GM19438 (cell line): ENCODE measurements around the gene OR2F2.

Experiments
- ATAC-seq: cut with Tn5 transposase; IDR thresholded peaks from one replicate; pipeline ENCODE4 v1.9.1; 2021; ENCODE audit warnings: low read depth; ENCODE audit not compliant: unreplicated experiment

OR2F2 gene, protein sequence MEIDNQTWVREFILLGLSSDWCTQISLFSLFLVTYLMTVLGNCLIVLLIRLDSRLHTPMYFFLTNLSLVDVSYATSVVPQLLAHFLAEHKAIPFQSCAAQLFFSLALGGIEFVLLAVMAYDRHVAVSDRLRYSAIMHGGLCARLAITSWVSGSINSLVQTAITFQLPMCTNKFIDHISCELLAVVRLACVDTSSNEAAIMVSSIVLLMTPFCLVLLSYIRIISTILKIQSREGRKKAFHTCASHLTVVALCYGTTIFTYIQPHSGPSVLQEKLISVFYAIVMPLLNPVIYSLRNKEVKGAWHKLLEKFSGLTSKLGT

DNA sequence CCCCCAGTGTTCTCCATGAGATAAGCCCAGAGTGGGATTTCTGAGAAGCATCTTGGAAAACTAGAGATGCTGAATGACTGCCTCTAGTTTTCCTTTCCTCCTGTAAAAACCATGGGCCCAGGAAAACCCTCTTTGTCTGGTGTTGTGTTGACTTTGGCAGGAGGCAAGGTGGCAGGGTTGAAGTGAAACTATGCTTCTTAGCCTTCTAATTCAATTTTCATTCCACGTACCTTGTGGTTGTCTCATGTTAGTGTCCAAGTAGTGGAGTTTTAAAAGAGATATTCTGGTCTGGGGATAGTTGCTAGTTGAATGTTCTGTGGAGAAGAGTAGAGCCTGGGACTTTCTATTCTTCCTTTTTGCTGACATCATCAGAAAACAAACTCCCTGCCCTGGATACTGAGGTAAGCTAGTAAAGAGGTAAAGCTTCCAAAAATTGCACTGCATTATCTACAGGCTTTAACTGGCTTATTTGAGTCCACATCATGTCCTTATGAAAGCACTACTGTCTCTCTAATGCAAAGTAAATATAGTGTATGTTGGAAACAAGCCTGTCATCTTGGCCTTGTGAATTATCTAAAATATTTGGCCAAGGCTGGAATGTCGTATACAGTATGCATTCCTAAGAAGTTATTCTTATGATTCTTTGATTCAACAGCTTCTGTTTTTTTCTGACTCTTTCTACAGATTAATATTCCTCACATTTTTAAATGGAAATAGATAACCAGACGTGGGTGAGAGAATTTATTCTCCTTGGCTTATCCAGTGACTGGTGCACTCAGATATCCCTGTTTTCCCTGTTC, at the start of gene OR2F2:
Gene OR2F2 (plus strand): TSS at position 708 of the 800 bp plus-strand sequence. CDS start 0 bp downstream, at position 708.
- no peak for ATAC-seq

DNA sequence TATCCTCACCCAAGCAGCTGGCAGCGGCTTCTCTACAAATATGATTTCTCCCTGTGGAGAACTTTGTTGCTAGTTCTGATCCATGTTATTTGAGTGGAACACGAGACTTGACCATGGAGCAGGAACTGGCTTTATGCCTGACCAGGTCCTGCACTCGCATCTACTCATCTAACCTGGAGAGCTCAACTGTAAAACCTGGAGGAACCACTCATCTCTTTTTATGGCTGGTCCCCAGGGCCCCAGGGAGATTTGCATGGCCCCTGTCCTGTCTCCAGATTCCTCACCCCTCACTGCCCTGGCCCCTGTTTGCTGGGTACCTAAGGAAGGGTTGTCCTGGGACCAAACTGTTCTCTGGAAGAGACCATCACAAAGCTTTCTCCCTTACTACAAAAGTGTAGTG, 49.1 kb upstream of the OR2F2 start:
- ATAC-seq = no peak

DNA sequence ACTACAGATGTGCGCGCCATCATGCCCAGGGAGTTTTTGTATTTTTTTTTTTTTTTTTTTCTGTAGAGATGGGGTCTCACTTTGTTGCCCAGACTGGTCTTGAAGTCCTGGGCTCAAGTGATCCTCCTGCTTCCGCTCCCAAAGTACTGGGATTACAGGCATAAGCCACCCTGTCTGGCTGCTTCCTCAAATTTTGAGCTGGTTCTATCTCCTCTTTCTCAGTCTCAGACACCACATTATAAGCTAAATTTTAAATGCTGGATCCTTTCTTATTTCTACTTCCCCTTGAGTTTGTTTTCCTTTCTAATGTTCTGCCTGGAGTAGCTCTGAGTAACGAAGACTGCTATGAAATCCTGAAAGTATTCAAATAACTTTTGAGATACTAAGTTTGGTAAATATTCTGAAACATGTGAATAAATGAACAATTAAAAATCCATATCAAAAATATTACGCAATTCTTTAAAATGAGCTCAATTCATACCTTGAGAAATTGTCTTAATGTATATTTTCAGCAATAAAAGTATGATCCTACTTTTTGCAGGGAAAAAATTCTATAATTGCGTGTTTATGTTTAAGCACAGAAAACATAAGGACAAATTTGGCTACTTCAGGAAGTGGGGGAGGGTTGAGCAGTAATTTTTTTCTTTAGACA, 48.1 kb upstream of the OR2F2 start:
- no peak for ATAC-seq

DNA sequence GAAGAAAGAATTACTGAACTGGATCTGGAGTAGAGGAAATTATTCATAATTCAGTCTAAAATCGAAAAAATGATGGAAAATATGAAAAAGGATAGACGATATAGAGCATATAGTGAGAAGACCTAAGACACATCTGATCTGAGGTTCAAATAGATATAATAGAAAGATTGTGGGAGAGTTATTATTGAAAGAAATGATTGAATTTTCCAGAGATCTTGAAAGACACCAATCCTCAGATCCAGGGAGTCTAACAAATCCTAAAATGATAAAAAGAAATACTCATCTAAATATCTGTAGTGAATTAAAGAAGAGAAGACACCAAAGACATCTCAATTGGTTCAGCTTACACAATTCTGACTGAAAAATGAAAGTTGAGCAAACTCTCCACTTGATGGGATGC, 46.0 kb upstream of the OR2F2 start:
- no peak for ATAC-seq

DNA sequence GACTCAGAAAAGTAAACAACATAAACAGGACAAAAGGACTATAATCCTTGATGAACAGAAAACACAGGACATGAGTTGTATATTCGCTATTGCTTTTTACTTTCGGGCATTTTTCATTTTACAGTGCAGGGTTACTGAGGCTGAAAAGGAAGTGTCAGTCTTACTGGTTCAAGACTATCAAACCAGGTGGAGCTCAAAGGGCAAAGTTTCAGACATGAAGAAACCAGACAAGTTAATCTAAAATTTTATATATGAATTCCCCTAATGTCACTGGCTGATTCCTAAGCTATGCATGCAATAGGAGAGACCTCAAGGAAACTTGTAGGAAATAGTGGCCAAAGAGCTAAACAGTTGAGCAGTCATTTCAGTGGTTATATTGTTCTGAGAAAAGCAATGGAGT, 44.5 kb upstream of the OR2F2 start:
- no peak for ATAC-seq

DNA sequence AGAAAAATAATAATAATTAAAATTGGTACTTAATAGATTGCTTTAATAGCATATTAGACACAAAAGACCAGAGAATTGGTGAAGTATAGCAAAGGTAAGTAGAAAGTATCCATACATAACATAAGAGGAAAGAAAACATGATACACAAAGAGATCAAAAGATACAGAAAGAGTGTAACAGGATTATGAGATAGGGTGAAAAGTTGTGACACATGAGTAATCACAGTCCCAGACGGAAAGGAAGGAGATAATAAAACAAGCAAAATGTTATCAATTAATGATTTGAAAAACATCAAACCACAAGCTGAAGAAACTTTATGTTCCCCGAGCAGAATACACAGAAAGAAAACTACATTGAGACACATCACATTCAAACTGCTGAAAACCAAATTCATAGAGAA, 43.6 kb upstream of the OR2F2 start:
- ATAC-seq = no peak

DNA sequence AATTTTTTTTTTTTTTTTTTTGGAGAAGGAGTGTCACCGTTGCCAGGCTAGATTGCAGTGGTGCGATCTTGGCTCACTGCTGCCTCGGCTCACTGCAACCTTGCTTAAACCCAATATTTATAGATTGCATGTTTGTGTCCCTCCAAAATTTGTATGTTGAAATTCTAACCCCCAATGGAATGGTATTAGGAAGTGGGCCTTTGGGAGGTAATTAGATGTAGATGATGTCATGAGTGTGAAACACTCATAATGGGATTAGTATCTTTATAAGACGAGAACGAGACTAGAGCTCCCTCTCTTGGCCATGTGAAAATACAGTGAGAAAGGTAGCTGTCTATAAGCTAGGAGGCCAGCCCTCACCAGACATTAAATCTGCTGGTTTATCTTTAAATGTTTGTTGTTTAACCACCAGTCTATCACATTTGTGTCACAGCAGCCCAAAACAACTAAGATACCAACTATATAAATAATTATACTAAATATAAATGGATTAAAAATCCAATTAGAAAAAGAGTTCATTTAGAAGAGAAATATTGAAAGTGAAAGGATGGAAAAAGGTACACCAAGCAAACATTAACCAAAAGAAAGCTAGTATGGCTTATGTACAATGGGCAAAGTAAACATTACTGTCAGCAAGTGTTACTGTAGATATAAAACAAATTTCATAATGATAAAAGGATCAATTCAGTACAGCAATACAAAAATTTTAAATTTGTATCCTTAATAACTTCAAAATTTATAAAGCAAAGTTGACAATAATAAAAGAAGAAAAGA, 42.3 kb upstream of the OR2F2 start:
- peak; percentile 99 for ATAC-seq

DNA sequence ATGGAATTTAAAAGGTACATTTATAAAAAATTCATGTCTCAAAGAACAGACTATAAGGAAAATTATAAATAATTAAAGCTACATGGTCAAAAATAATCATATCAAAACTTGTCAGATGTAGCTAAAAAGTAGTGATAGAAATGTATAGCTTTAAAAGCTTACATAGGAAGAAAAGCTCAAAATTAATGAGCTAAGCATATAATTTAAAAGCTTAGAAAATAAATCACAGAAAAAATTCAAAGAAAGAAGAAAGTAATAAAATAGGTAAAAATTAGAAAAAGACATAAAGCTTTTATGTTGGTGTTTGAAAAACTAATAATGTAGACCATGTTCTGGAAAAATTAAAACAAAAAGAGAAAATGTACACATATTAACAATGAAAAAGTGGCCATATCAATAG, 38.4 kb upstream of the OR2F2 start:
- no peak for ATAC-seq

DNA sequence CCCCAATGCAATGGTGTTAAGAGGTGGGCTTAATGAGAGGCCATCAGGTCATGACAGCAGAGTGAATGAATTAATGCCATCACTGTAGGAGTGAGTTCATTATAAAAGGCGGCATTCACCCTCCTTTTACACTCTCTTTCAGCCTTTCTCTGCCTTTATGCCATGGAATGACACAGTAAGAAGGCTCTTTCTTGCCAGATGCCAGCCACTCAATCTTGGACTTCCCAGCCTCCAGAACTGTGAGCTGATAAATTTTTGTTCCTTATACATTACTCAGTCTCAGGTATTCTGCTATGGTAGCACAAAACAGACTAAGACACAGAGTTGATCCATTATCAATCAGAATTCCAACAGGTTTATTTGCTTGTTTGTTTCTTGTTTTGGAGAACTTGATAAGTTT, 36.2 kb upstream of the OR2F2 start:
- no peak for ATAC-seq

DNA sequence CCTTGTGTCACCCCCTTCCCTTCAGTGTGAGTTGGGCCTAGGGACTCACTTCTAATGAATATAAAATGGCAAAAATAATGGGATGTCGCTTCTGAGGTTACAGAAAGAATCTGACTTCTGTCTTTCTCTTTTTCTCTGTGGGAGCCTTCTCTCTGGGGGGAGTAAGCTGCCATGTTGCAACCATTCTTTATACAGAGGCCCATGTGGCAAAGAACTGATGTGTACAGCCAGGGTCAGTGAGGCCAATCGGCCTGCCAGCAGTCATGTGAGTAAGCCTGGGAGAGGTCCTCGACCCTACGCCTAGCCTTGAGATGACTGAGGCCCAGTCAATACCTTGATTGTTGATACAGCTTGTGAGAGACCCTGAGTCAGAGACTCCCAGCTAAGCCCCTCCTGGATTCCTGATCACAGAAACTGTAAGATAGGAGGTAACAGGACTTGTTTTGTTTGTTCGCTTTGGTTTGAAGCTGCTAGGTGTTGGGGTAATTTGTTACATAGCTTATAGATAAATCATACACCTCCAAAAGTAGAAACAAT, 34.7 kb upstream of the OR2F2 start:
- ATAC-seq = no peak

DNA sequence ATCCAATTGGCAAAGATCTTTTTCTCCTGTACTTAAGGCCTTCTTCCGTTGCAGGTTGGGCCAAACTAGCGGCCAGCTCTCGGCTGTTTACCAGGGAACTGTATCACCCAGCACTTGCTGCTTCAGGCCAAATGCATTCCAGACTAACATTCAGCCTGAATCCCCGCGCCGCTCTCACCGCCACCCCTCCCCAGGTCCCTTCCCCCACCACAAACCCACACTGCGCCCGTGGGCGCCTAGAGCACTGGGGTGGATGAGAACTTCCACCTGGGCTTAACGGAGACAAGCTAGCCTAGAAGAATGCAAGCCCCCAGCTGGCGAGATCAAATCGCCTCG, 33.7 kb upstream of the OR2F2 start:
- no peak for ATAC-seq

DNA sequence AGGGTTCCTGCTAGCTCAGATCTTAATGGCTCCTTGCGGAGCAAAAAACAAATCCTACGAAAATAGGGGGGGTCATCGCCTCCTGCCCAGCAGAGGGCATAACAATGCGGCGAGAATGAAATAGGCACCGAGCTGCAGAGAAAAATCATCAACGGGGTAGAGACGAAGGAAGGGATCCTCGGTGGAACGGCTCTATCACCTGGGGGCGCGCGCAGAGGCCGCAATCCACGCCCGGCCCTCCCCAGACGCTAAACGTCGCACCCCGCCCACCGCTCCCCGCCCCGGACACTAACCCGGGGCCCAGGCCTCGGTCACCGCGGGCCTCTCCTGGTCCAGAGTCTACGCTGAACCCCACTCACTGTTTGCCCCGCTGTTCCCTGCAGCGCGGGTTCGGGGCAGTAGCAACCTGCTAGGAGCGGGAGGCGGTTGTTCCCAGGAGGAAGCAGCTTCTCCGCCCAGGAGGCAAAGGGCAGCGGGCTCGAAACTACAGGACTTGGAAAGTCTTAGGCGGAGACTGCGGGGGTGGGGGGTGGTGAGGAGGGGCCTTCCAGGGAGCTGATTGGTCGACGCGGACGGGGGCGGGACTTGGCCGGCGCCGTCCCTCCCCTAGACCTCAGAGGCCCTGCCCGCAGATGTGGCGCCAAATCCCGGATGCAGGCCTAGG, 33.2 kb upstream of the OR2F2 start, which contains the start of gene TCAF1:
Gene TCAF1 (minus strand): TSS at position 509 of the 664 bp plus-strand sequence. CDS start 25,568 bp downstream, outside the sequence.
- ATAC-seq = peak; percentile 93

DNA sequence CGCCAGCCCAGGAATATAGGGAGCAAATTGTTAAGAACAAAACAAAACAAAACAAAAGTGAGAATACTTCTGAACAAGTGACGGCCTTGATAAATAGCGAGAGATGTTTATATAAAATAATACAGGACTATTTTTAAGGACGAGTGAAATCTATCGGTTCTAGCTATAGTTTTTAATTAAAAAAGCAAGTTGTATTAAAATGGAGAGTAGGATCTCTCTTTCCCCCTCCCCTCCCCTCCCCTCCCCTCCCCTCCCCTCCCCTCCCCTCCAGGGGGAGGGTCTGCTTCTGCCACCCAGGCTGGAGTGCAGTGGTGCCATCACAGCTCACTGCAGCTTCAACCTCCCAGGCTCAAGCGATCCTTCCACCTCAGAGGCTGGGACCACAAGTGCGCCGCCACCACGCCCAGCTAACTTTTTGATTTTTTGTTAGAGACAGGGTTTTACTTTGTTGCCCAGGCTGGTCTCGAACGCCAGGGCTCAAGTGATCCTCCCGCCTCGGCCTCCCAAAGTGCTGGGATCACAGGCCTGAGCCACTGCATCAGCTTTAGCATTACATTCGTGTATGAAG, 32.6 kb upstream of the OR2F2 start:
- no peak for ATAC-seq

DNA sequence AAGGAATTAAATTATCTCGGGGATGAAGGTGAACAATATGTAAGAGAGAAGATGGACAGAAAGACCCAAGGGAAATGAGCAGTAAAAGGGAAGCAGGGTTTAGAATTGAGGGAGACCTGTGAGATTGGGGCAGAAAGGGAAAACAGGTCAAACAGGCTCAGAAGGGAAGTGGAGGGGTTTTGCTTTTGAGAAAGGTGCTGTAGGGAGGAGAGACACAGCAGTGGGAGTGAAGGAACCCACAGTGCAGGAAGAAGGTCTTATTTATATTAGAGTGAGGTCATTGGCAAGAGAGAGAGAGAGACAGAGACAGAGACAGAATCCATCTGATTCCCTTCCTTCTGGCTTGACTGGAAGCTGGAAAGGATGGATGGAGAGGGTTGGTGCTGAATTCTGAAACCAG, 29.5 kb upstream of the OR2F2 start:
- ATAC-seq = no peak

DNA sequence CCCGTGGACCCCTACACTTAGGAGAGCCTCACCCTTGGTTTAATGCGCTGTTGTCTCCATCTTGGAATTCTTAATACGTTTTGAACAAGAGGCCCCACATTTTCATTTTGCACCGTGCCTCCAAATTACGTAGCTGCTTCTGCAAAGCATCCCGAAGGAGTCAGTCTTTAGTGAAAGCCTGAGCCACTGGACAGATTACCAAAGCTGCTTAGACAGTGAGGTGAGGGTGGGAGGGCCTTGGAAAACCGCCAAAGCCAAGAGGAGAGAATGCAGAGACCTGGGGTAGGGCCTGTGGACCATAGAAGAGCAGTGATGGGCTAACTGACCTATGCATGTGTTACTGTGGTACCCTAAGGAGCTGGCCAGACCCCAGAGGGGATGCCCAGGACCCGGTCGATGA, 28.9 kb upstream of the OR2F2 start:
- no peak for ATAC-seq

DNA sequence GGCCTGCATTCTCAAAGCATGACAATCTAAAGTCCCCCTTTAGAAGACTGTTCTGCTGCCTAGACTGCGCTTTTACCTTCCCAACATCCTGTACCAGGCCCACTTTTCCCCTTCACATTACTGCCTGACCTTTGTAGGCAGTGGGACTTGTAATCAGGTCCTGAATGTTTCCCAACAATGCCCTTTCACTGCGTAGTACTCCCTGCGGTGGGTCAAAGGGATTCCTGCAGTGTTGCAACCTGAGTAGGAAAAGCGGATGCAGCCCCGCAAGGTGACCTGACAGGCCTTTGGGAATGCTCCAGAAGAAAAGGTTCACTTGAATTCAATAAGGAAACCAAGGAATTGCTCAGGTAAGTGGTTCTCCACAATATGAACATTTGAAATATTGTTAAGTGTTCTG, 28.1 kb upstream of the OR2F2 start:
- no peak for ATAC-seq

DNA sequence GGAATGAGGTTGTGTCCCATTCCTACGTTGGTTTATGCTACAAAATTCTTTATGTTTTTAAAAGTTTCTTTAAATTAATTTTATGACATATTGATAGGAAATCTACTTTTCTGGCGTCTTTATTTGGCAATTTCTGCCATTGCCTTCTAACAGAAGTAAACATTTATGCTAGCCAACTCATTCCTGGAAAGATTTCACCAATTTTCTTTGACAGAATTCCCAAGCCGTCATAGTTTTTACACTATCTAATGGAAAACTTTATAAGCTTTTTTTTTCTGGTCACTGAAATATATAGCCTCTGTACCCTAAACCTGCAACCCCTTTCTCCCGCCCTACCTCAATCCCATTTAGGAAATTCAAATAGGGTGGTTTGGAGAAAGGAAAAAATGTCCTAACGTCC, 26.9 kb upstream of the OR2F2 start:
- no peak for ATAC-seq

DNA sequence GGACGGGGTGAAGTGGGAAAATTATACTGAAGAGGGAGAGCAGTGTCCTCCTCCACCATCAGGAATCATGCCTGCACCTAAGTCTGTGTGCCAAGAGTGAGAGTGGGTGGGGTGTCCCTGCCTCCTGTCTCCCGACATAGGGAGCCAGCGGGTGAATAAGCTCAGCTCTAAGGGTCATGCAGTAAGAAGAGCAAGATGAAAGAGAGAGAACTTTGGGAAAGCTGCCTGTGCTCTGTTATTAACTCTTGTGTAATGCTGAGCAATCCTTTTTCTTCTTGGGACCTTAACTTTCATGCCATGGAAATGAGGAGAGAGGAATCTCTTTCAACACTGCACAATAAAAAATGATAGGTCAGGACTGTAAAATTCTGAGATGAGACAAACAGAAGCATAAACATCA, 25.2 kb upstream of the OR2F2 start:
- ATAC-seq = no peak

DNA sequence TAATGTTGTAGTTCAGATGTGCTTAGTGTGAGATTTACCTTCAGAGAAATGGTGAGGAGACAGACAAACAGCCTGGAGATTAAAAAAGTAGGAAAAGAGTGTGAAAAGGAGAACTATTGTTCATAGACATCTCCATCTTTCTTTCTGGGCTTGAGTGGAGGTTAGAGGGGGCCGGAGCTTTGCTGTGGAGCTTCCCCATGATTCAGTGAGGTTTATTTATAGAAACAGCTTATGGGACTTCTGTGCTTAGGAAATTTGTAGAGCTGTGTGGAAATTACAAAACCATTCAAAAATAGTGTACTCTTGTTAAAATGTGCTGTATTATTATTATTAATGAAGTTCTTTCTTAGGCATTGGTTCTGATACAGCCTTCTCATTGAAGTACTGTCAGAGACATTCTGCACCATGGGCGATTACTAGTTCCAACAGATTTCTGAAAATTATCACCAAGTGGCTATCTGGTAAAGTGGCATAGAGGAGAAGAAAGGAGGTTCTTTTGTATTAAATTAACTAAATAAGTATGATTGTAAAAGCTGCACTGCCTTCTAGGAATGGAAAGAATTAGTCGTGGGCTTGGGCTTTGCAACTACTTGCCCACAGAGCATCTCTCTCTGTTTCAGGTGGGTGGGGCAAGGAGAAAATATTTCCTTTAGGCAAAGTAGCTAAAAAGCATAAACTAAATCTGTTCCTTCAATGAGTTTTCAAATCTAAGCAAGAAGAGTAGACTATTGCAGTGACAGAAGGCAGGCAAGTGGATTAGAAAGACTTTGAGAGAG, 24.4 kb upstream of the OR2F2 start:
- ATAC-seq = no peak
